Chondrocyte (in vitro differentiated cells): Measurements from ENCODE around the gene TM2D3. TPM values are rescaled to one million over a fixed set of nuclear protein-coding genes. Genes with fewer than 3 reads are reported as not detected.

Experiments
- DNase-seq: peaks from one replicate; pipeline ENCODE4 v3.0.0; 2021; ENCODE audit warnings: mixed read lengths, low spot score
- H3K27ac Mint-ChIP-seq: one replicate; pipeline ENCODE4 v1.8.0; 2021; ENCODE audit warnings: mild to moderate bottlenecking, moderate library complexity, mixed read lengths; ENCODE audit not compliant: unreplicated experiment
- H3K27me3 Mint-ChIP-seq: 2 replicates; pipeline ENCODE4 v1.8.0; 2021; ENCODE audit warnings: low read depth, mixed read lengths
- H3K36me3 Mint-ChIP-seq: 2 replicates; pipeline ENCODE4 v1.8.0; 2021; ENCODE audit warnings: low read depth, mixed read lengths
- H3K4me1 Mint-ChIP-seq: 2 replicates; pipeline ENCODE4 v1.8.0; 2021; ENCODE audit warnings: low read depth, mild to moderate bottlenecking, mixed read lengths
- H3K4me3 Mint-ChIP-seq: one replicate; pipeline ENCODE4 v1.8.0; 2021; ENCODE audit warnings: mild to moderate bottlenecking, moderate library complexity, mixed read lengths; ENCODE audit not compliant: unreplicated experiment
- H3K9me3 Mint-ChIP-seq: 2 replicates; pipeline ENCODE4 v1.8.0; 2021; ENCODE audit warnings: low read depth, mixed read lengths
- total RNA-seq: library from RNA; stranded (reverse); gene quantifications from 3 replicates; pipeline ENCODE4 v1.2.1, GENCODE V29; 2021
- TF ChIP-seq, protein P1 (sequence below): fragments of 200-600 bp; sonication (generic); IDR thresholded peaks from 2 replicates; pipeline ENCODE4 v1.5.0; 2021; ENCODE audit warnings: antibody characterized with exemption, mild to moderate bottlenecking, moderate library complexity

The TM2D3 gene
- total RNA-seq, 1 donor from 2014 or later: 44.7 TPM

DNA sequence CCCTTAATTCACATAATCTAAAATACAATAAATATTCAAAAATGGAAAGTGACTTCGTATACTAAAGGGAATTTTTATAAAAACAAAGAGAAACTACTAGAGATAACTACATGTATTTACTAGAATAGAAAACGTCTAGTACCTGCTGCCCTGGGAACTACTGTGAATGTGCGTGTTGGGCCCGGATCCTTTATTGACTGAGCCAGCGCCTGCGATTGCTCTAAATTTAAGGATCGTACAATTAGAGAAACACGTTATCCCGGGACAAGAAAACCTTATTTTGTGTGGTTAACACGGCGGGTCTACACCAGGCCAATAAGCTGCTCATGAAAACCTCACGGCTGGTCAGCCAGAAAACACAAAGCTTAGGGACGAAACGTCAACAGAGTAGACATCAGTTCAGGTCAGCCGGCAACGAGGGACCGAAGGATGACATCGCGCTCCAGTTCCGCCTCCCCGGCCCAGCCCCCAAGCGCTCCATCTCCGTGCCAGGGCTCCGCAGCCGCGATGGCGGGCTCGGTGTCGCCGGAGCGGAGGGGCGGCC is 555 bp downstream of the TM2D3 start:
- Mint-ChIP-seq H3K9me3 (no peaks in the 10 kb centered on the region), H3K4me3 (peak overlapping the region; percentile 88), H3K4me1 (peaks cover 25% of the 10 kb centered on the region), H3K36me3 (peaks cover 2% of the 10 kb centered on the region), H3K27ac (peak overlapping the region; percentile 97), H3K27me3 (no peaks in the 10 kb centered on the region)
- no peak for DNase-seq
- TF ChIP-seq, protein P1, sequence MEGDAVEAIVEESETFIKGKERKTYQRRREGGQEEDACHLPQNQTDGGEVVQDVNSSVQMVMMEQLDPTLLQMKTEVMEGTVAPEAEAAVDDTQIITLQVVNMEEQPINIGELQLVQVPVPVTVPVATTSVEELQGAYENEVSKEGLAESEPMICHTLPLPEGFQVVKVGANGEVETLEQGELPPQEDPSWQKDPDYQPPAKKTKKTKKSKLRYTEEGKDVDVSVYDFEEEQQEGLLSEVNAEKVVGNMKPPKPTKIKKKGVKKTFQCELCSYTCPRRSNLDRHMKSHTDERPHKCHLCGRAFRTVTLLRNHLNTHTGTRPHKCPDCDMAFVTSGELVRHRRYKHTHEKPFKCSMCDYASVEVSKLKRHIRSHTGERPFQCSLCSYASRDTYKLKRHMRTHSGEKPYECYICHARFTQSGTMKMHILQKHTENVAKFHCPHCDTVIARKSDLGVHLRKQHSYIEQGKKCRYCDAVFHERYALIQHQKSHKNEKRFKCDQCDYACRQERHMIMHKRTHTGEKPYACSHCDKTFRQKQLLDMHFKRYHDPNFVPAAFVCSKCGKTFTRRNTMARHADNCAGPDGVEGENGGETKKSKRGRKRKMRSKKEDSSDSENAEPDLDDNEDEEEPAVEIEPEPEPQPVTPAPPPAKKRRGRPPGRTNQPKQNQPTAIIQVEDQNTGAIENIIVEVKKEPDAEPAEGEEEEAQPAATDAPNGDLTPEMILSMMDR: no peak

DNA sequence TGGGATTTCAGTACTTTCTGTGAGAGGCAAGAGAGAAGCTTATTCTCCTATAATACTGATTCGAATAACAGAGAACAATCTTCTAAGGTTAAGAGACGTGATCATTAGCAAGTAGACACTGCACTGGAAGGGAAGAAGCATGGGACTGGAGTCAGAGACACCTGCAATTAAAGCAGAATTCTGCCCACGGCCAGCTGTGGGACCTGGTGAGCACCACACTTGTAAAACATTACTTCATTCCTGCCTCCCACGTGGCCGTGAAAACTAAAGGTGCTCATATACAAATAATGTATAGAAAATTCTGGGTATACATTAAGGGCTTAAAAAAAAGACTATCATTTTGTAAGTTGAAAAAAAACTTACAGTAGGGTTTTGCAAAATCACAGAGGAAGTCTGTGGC is 2.0 kb downstream of the TM2D3 start:
- H3K27ac Mint-ChIP-seq: peak overlapping the region; percentile 12
- no peak for DNase-seq
- H3K4me3 Mint-ChIP-seq: no peak overlapping the region
- peaks cover 25% of the 10 kb centered on the region for H3K4me1 Mint-ChIP-seq
- no peaks in the 10 kb centered on the region for H3K9me3 Mint-ChIP-seq
- TF ChIP-seq, protein P1: no peak
- H3K36me3 Mint-ChIP-seq: peaks cover 12% of the 10 kb centered on the region
- no peaks in the 10 kb centered on the region for H3K27me3 Mint-ChIP-seq

DNA sequence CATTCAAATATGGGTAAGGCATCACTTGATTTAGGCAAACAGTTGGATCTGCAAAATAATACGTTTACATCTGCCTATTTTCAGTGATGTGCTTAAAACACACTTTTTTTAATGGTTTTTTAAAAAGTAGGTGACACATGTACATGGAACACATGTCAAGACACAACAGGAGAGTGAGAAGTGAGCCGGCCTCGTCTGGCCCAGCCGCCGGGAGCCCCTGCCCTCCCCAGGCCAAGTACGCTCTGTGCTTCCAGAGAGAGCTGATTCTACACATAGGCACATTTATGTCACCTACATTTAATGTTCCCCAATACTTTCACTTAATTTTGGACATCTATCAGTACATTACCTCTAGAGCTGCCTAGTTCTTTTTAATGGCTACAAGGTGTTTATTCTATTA is 3.8 kb downstream of the TM2D3 start:
- no peak for DNase-seq
- H3K27ac Mint-ChIP-seq: no peak overlapping the region
- TF ChIP-seq, protein P1: no peak
- H3K9me3 Mint-ChIP-seq: no peaks in the 10 kb centered on the region
- H3K4me3 Mint-ChIP-seq: no peak overlapping the region
- peaks cover 23% of the 10 kb centered on the region for H3K4me1 Mint-ChIP-seq
- no peaks in the 10 kb centered on the region for H3K27me3 Mint-ChIP-seq
- peaks cover 14% of the 10 kb centered on the region for H3K36me3 Mint-ChIP-seq

GRCh38 chr15:101647251-101647650 is 4.9 kb downstream of the TM2D3 start:
- no peak for DNase-seq
- no peak overlapping the region for H3K4me3 Mint-ChIP-seq

GRCh38 chr15:101646672-101647071 is 5.5 kb downstream of the TM2D3 start:
- DNase-seq: no peak
- Mint-ChIP-seq H3K4me1 (peaks cover 31% of the 10 kb centered on the region), H3K27me3 (no peaks in the 10 kb centered on the region), H3K36me3 (peaks cover 16% of the 10 kb centered on the region), H3K4me3 (no peak overlapping the region), H3K27ac (peak overlapping the region; percentile 12), H3K9me3 (no peaks in the 10 kb centered on the region)
- TF ChIP-seq, protein P1: no peak

More at GRCh38 chr15:101647251-101647650, 4.9 kb downstream of the TM2D3 start:
- Mint-ChIP-seq H3K27ac (no peak overlapping the region), H3K27me3 (no peaks in the 10 kb centered on the region), H3K4me1 (peaks cover 27% of the 10 kb centered on the region), H3K36me3 (peaks cover 14% of the 10 kb centered on the region), H3K9me3 (no peaks in the 10 kb centered on the region)
- TF ChIP-seq, protein P1: no peak
